AG04450 (cell line): Measurements from ENCODE around the gene NSUN6. TPM values are rescaled to one million over a fixed set of nuclear protein-coding genes. Genes with fewer than 3 reads are reported as not detected.
A peak's percentile ranks its signal among the peaks of the same experiment; 100 is the strongest.

Experiments
- CTCF ChIA-PET: fragments of 300-600, 350-600 bp; formaldehyde crosslinking; extraction: SDS; loops from one replicate; lab custom pipeline; 2022; ENCODE audit warnings: antibody characterized with exemption, inconsistent platforms; lab: Charles Lee
- POLR2A ChIA-PET: fragments of 350-600 bp; formaldehyde crosslinking; extraction: SDS; loops from one replicate; lab custom pipeline; 2021; ENCODE audit warnings: antibody characterized with exemption, inconsistent platforms; lab: Yijun Ruan, JAX
- DNase-seq: peaks from one replicate; pipeline ENCODE4 v3.0.0-alpha.2; 2011; ENCODE audit warnings: low read depth, low spot score
- H3K27ac ChIP-seq: one replicate; pipeline ENCODE4 v1.5.1; 2012; ENCODE audit warnings: low read depth, low read length, control low read depth
- H3K27me3 ChIP-seq: one replicate; pipeline ENCODE4 v1.6.0; 2012; ENCODE audit warnings: low read length; ENCODE audit not compliant: control insufficient read depth, insufficient read depth
- H3K4me3 ChIP-seq: 2 replicates; pipeline ENCODE4 v1.5.1; 2011; ENCODE audit warnings: mild to moderate bottlenecking, low read depth, low read length, control low read depth
- H3K9me3 ChIP-seq: 2 replicates; pipeline ENCODE4 v1.5.1; 2012; ENCODE audit warnings: low read length; ENCODE audit not compliant: control insufficient read depth, insufficient read depth
- CTCF ChIP-seq: IDR thresholded peaks from 2 replicates; pipeline ENCODE4 v1.5.1; 2011; ENCODE audit warnings: low read depth, low read length, control low read depth, inconsistent platforms
- polyA plus RNA-seq: library from polyadenylated mRNA; depleted of rRNA; stranded (reverse); fragments of >200 nt; gene quantifications from 2 replicates; pipeline ENCODE4 v1.2.3, GENCODE V29; 2011

The NSUN6 gene
- polyA plus RNA-seq, 1 experiment = 7.6 TPM

- Histone ChIP-seq H3K27me3 (no peaks in the 10 kb centered on the region), H3K9me3 (no peaks in the 10 kb centered on the region), H3K4me3 (no peak overlapping the region), H3K27ac (no peak overlapping the region)
- no peak for DNase-seq
- ChIA-PET CTCF (no interaction called here), POLR2A (no interaction called here)
- no peak for TF ChIP-seq CTCF
Measured at GRCh38 chr10:18683427-18683826, 32.0 kb upstream of the NSUN6 start.

GRCh38 chr10:18681971-18682411 lies 30.6 kb upstream of the NSUN6 start:
- H3K27me3 ChIP-seq = no peaks in the 10 kb centered on the region
- DNase-seq = no peak
- ChIA-PET CTCF (no interaction called here), POLR2A (no interaction called here)
- no peak overlapping the region for H3K4me3 ChIP-seq
- H3K9me3 ChIP-seq = no peaks in the 10 kb centered on the region
- peak overlapping the region; percentile 71 for H3K27ac ChIP-seq
- no peak for TF ChIP-seq CTCF

GRCh38 chr10:18681366-18681765 lies 30.0 kb upstream of the NSUN6 start:
- no peak for TF ChIP-seq CTCF
- CTCF ChIA-PET = no interaction called here
- no peak overlapping the region for H3K4me3 ChIP-seq
- POLR2A ChIA-PET = no interaction called here
- no peaks in the 10 kb centered on the region for H3K9me3 ChIP-seq
- no peak for DNase-seq
- H3K27me3 ChIP-seq = no peaks in the 10 kb centered on the region
- peak overlapping the region; percentile 71 for H3K27ac ChIP-seq

GRCh38 chr10:18680754-18681153 lies 29.4 kb upstream of the NSUN6 start:
- H3K9me3 ChIP-seq = no peaks in the 10 kb centered on the region
- H3K27me3 ChIP-seq = no peaks in the 10 kb centered on the region
- no peak overlapping the region for H3K4me3 ChIP-seq
- CTCF ChIA-PET = interaction anchor here (0.6 kb wide), 1 partner anchor 730 kb away, joined by 5 read pairs; no protein-coding TSS in a partner anchor
- POLR2A ChIA-PET = interaction anchor here (0.9 kb wide), 1 partner anchor 340 kb away, joined by 3 read pairs; no protein-coding TSS in a partner anchor
- no peak for TF ChIP-seq CTCF
- DNase-seq = no peak
- H3K27ac ChIP-seq = no peak overlapping the region

- POLR2A ChIA-PET = no interaction called here
- H3K4me3 ChIP-seq = no peak overlapping the region
- no peak overlapping the region for H3K27ac ChIP-seq
- CTCF ChIA-PET = no interaction called here
- H3K27me3 ChIP-seq = no peaks in the 10 kb centered on the region
- TF ChIP-seq CTCF = no peak
- H3K9me3 ChIP-seq = no peaks in the 10 kb centered on the region
- DNase-seq = no peak
Measured at GRCh38 chr10:18675086-18675801, 23.9 kb upstream of the NSUN6 start.
